NCI-H460 (cell line): ENCODE measurements around the gene YWHAQ. TPM values are rescaled to one million over a fixed set of nuclear protein-coding genes. Genes with fewer than 3 reads are reported as not detected.
A peak's percentile ranks its signal among the peaks of the same experiment; 100 is the strongest.
"Not testable (repeated sequence)": the region's sequence is repeated elsewhere in the genome, so short reads cannot be mapped to it uniquely, and the experiment has no call there.

ENCODE experiments used
- DNase-seq: peaks from one replicate; pipeline ENCODE4 v3.0.0-alpha.2; 2016; ENCODE audit warnings: low read depth; ENCODE audit errors: extremely low read depth
- small RNA-seq, 2 experiments: library from RNA; depleted of rRNA; stranded (forward); fragments of <200 nt; gene quantifications; one replicate each; pipeline ENCODE3, GENCODE V24; 2014
- total RNA-seq: library from RNA; depleted of rRNA; stranded (reverse); fragments of >200 nt; shearing (Covaris generic); gene quantifications from 2 replicates; pipeline ENCODE4 v1.2.3, GENCODE V29; 2014; rRNA removed

YWHAQ gene
- total RNA-seq, 1 experiment from 2014 or later, result 443 TPM

- no peak for DNase-seq
Observed at GRCh38 chr2:9556121-9556743, 74.6 kb downstream of the YWHAQ start.

GRCh38 chr2:9555297-9556120 lies 75.3 kb downstream of the YWHAQ start, which contains the start of gene ADAM17:
Gene ADAM17 (minus strand): TSS chr2:9555830. CDS start chr2:9555605, 225 bp downstream.
- peak; percentile 95 for DNase-seq

- peak; percentile 59 for DNase-seq
Observed at GRCh38 chr2:9554921-9555296, 75.9 kb downstream of the YWHAQ start.

- DNase-seq, result peak; percentile 85
Observed at GRCh38 chr2:9552219-9553178, 78.3 kb downstream of the YWHAQ start.

GRCh38 chr2:9550859-9551391 lies 79.9 kb downstream of the YWHAQ start:
- not testable (repeated sequence) for DNase-seq

- DNase-seq, result no peak
Observed at GRCh38 chr2:9549420-9549819, 81.4 kb downstream of the YWHAQ start.

- no peak for DNase-seq
Observed at GRCh38 chr2:9548506-9548905, 82.3 kb downstream of the YWHAQ start.

GRCh38 chr2:9547262-9547991 lies 83.4 kb downstream of the YWHAQ start:
- no peak for DNase-seq

- DNase-seq, result no peak
Observed at GRCh38 chr2:9545502-9545901, 85.3 kb downstream of the YWHAQ start.

- DNase-seq, result no peak
Observed at GRCh38 chr2:9543557-9543956, 87.2 kb downstream of the YWHAQ start.

- no peak for DNase-seq
Observed at GRCh38 chr2:9539531-9539930, 91.3 kb downstream of the YWHAQ start.

- DNase-seq, result no peak
Observed at GRCh38 chr2:9538000-9538507, 92.7 kb downstream of the YWHAQ start.

- DNase-seq, result no peak
Observed at GRCh38 chr2:9536504-9536903, 94.3 kb downstream of the YWHAQ start.

- no peak for DNase-seq
Observed at GRCh38 chr2:9535177-9535576, 95.6 kb downstream of the YWHAQ start.

Small RNAs within 50 kb of the gene (small RNA-seq; reads per million reads assigned to genes)
- gene RF00019, result 0 reads per million in 2 experiments

Other genes starting within 250 kb of the YWHAQ start
- gene ITGB1BP1, start 207.5 kb downstream of the YWHAQ start, total RNA-seq, result 38.1 and 46.3 TPM in 2 replicates
- gene CPSF3, start 207.3 kb downstream of the YWHAQ start, total RNA-seq, result 76.7 and 78.5 TPM in 2 replicates
- gene IAH1, start 156.4 kb downstream of the YWHAQ start, total RNA-seq, result 101 and 109 TPM in 2 replicates
- 106 and 116 TPM in 2 replicates for gene ADAM17, start 75.2 kb downstream of the YWHAQ start, total RNA-seq
- gene TAF1B, start 212.5 kb upstream of the YWHAQ start, total RNA-seq, result 14.8 and 16.1 TPM in 2 replicates